ENCODE data around the gene GXYLT2. TPM values are rescaled to one million over a fixed set of nuclear protein-coding genes. Genes with fewer than 3 reads are reported as not detected.

The GXYLT2 gene
- total RNA-seq, 2 donors from 2014 or later = 32.4 to 35.1 TPM

GRCh38 chr3:72962317-72962716 lies 74.5 kb downstream of the GXYLT2 start:
- H3K4me1 ChIP-seq (ENCODE audit: control insufficient read depth in 1 of 2, low read depth in 2 of 2) = peaks cover 0 to 13% of the 10 kb centered on the region in 2 donors
- DNase-seq (ENCODE audit: low spot score) (no peak), ATAC-seq (ENCODE audit: insufficient number of reproducible peaks, low FRiP score, low read depth) (no peak)
- no peak overlapping the region for H3K4me3 ChIP-seq
- H3K9me3 ChIP-seq = no peaks in the 10 kb centered on the region
- no peaks in the 10 kb centered on the region for H3K27me3 ChIP-seq (replicated peaks; ENCODE audit: insufficient read depth)
- H3K36me3 ChIP-seq = peaks cover under 1% of the 10 kb centered on the region
- H3K27ac ChIP-seq = no peak overlapping the region
- TF ChIP-seq CTCF (IDR thresholded peaks at IDR 0.05) = no peak

DNA sequence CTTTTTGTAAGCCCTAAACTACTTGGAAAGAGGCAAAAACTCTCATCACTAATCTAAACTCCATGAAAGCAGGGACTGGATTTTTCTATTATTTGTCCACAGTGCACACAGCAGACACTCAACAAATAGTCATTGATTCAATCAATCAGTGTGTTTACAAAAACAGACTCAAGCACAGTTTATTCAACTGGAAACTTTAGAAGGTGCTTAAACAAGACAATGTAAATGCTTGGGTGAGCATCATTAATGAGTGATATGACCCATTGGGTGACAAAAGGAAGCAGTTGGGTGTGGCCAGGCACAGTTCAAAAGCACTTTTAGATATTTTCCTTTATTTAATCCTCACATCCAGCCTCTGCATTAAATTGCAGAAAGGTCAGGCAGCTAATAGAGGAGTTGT lies 76.8 kb downstream of the GXYLT2 start:
- Histone ChIP-seq H3K36me3 (peaks cover 13% of the 10 kb centered on the region), H3K27ac (no peak overlapping the region), H3K4me3 (no peak overlapping the region), H3K4me1 (ENCODE audit: control insufficient read depth in 1 of 2, low read depth in 2 of 2) (peaks cover 0 to 4% of the 10 kb centered on the region in 2 donors), H3K27me3 (replicated peaks; ENCODE audit: insufficient read depth) (no peaks in the 10 kb centered on the region), H3K9me3 (no peaks in the 10 kb centered on the region)
- ATAC-seq (ENCODE audit: insufficient number of reproducible peaks, low FRiP score, low read depth) = no peak
- TF ChIP-seq CTCF (IDR thresholded peaks at IDR 0.05) = no peak
- no peak for DNase-seq (ENCODE audit: low spot score)

- no peak for ATAC-seq (ENCODE audit: insufficient number of reproducible peaks, low FRiP score, low read depth)
Measured at GRCh38 chr3:72968266-72968664, 80.4 kb downstream of the GXYLT2 start.

GRCh38 chr3:72969766-72970165 lies 81.9 kb downstream of the GXYLT2 start:
- TF ChIP-seq CTCF (IDR thresholded peaks at IDR 0.05) = no peak
- Histone ChIP-seq H3K27ac (no peak overlapping the region), H3K4me3 (no peak overlapping the region), H3K36me3 (peaks cover 20% of the 10 kb centered on the region), H3K27me3 (replicated peaks; ENCODE audit: insufficient read depth) (no peaks in the 10 kb centered on the region), H3K9me3 (no peaks in the 10 kb centered on the region), H3K4me1 (ENCODE audit: control insufficient read depth in 1 of 2, low read depth in 2 of 2) (no peaks in the 10 kb centered on the region)
- DNase-seq (ENCODE audit: low spot score) (no peak), ATAC-seq (ENCODE audit: insufficient number of reproducible peaks, low FRiP score, low read depth) (no peak)

More at GRCh38 chr3:72968266-72968664, 80.4 kb downstream of the GXYLT2 start:
- H3K9me3 ChIP-seq = no peaks in the 10 kb centered on the region
- no peak for DNase-seq (ENCODE audit: low spot score)
- H3K4me3 ChIP-seq = no peak overlapping the region
- no peaks in the 10 kb centered on the region for H3K4me1 ChIP-seq (ENCODE audit: control insufficient read depth in 1 of 2, low read depth in 2 of 2)
- TF ChIP-seq CTCF (IDR thresholded peaks at IDR 0.05) = no peak
- peaks cover 20% of the 10 kb centered on the region for H3K36me3 ChIP-seq
- no peak overlapping the region for H3K27ac ChIP-seq
- H3K27me3 ChIP-seq (replicated peaks; ENCODE audit: insufficient read depth) = no peaks in the 10 kb centered on the region

- DNase-seq (ENCODE audit: low spot score) = no peak
- no peaks in the 10 kb centered on the region for H3K4me1 ChIP-seq (ENCODE audit: control insufficient read depth in 1 of 2, low read depth in 2 of 2)
- no peak overlapping the region for H3K4me3 ChIP-seq
- no peak overlapping the region for H3K27ac ChIP-seq
- no peaks in the 10 kb centered on the region for H3K27me3 ChIP-seq (replicated peaks; ENCODE audit: insufficient read depth)
- no peaks in the 10 kb centered on the region for H3K9me3 ChIP-seq
- no peak for TF ChIP-seq CTCF (IDR thresholded peaks at IDR 0.05)
- ATAC-seq (ENCODE audit: insufficient number of reproducible peaks, low FRiP score, low read depth) = no peak
- peaks cover 24% of the 10 kb centered on the region for H3K36me3 ChIP-seq
Measured at GRCh38 chr3:72970942-72971341, 83.1 kb downstream of the GXYLT2 start.
